Activated T-cell treated with anti-CD3 and anti-CD28 coated beads, Interleukin-2, amount 50 U/mL, for 48 hours (primary cell): Measurements from ENCODE around the gene CISD3.

ENCODE experiments used
- DNase-seq, 2 experiments: peaks; one replicate each; pipeline ENCODE4 v3.0.0-alpha.2; 2020

CISD3 gene

DNA sequence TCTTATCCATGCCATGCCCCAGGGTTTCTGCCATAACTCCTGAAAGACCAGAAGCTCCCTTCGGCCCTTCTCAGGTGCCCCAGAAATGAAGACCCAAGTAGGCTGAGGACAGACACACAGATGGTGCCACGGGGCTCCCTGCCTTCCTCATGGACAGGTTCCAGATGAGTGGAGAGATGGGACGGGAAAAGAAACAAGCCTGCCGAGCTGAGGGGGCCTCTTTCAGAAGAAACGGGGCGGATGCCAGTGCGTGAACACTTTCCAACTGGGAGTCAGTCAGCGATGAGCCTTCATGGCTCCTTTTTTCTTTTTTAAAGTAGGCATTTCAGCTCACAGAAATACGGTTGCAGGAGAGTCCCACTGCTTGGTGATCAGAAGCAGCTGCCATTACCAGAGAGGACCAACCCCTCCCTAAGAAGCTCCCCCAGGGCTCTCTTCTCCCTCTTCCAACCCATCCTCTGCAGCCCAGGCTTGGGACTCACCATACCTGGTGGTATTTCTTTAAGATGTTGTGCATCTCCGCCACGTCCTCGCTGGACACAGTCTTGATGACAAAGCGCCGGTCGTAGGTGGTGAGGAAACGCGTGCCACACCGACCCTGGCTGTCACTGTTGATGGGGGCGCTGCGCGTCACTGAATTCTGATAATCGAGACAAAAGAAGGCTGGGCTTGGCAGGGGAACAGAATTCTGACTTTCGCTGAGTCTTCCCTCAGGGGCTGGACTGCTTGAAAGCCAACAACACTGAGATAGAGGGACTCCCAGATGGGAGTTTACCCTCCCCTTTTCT, 50.0 kb downstream of the CISD3 start:
- no peak for DNase-seq

DNA sequence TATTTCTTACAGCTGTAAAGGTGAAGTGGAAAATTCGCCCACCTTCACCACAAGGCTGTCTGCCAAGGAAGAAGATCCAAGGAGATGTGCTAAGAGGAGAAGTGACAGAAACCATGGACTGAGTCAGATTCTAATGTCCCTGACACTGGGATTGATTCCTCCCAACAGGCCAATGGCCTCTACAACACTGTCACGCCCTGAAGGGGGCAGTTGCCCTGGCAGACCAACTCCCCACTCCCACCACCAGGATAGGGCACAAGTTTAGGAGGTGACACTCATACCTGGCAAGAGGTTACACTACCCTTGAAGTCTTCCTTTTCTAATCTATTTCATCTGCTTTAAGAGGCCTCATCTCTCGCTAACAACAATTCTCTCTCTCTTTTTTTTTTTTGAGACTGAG, 53.1 kb downstream of the CISD3 start:
- DNase-seq = no peak
